Bronchial epithelial cell (primary cell): ENCODE results near the gene EPN1. TPM values are rescaled to one million over a fixed set of nuclear protein-coding genes. Genes with fewer than 3 reads are reported as not detected.
"Not testable (repeated sequence)": the region's sequence is repeated elsewhere in the genome, so short reads cannot be mapped to it uniquely, and the experiment has no call there.

Source experiments
- DNase-seq: peaks from one replicate; pipeline ENCODE4 v3.0.0-alpha.2; 2010; ENCODE audit warnings: low read depth
- FAIRE-seq: peaks from 2 replicates; lab custom pipeline; 2011; peaks lifted over from hg19 to GRCh38; lab: Jason Lieb, UNC
- H3K27me3 ChIP-seq: 2 replicates; pipeline ENCODE4 v1.5.1; 2011; ENCODE audit warnings: low read length; ENCODE audit not compliant: control insufficient read depth, insufficient read depth
- H3K36me3 ChIP-seq: 2 replicates; pipeline ENCODE4 v1.5.1; 2011; ENCODE audit warnings: low read length; ENCODE audit not compliant: control insufficient read depth, insufficient read depth
- H3K4me3 ChIP-seq: 2 replicates; pipeline ENCODE4 v1.5.1; 2011; ENCODE audit warnings: mild to moderate bottlenecking, low read depth, low read length, control low read depth
- total RNA-seq: library from RNA; depleted of rRNA; stranded (reverse); fragments of >200 nt; gene quantifications from 2 replicates; pipeline ENCODE4 v1.2.1, GENCODE V29; 2014
- TF ChIP-seq, protein P1 (sequence below): IDR thresholded peaks from 2 replicates; pipeline ENCODE4 v1.5.1; 2011; ENCODE audit warnings: mild to moderate bottlenecking, moderate library complexity, low read length, control low read depth, inconsistent platforms; ENCODE audit not compliant: insufficient read depth, severe bottlenecking

Gene EPN1
- total RNA-seq, 1 donor from 2014 or later = 28.2 TPM

GRCh38 chr19:55717251-55717650, 42.2 kb downstream of the EPN1 start:
- TF ChIP-seq, protein P1, sequence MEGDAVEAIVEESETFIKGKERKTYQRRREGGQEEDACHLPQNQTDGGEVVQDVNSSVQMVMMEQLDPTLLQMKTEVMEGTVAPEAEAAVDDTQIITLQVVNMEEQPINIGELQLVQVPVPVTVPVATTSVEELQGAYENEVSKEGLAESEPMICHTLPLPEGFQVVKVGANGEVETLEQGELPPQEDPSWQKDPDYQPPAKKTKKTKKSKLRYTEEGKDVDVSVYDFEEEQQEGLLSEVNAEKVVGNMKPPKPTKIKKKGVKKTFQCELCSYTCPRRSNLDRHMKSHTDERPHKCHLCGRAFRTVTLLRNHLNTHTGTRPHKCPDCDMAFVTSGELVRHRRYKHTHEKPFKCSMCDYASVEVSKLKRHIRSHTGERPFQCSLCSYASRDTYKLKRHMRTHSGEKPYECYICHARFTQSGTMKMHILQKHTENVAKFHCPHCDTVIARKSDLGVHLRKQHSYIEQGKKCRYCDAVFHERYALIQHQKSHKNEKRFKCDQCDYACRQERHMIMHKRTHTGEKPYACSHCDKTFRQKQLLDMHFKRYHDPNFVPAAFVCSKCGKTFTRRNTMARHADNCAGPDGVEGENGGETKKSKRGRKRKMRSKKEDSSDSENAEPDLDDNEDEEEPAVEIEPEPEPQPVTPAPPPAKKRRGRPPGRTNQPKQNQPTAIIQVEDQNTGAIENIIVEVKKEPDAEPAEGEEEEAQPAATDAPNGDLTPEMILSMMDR = no peak
- Histone ChIP-seq H3K4me3 (no peak overlapping the region), H3K27me3 (no peaks in the 10 kb centered on the region), H3K36me3 (no peaks in the 10 kb centered on the region)
- FAIRE-seq (no peak), DNase-seq (no peak)

GRCh38 chr19:55717879-55718711, 43.1 kb downstream of the EPN1 start:
- not testable (repeated sequence) for H3K4me3 ChIP-seq, DNase-seq, H3K36me3 ChIP-seq, H3K27me3 ChIP-seq, FAIRE-seq

DNA sequence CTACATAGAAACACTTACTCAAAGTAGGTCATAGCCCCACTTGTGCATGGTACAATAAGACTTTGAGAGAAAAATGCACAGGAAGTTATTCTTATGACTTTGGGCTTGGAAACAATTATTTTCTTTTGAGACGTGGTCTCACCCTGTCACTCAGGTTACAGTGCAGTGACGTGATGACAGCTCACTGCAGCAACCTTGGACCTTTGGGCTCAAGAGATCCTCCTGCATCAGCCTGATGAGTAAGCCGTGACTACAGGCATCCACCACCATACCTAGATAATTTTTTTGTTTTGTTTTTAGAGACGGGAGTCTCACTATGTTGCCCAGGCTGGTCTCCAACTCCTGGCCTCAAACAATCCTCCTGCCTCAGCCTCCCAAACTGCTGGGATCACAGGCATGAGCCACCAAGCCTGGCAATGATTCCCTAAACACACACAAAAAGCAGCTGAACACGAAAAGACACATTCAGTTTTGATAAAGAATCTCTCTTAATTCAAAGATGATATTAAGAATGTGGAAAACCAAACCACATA, 45.3 kb downstream of the EPN1 start:
- Histone ChIP-seq H3K4me3 (no peak overlapping the region), H3K36me3 (no peaks in the 10 kb centered on the region), H3K27me3 (no peaks in the 10 kb centered on the region)
- no peak for DNase-seq
- TF ChIP-seq, protein P1 = no peak
- no peak for FAIRE-seq

DNA sequence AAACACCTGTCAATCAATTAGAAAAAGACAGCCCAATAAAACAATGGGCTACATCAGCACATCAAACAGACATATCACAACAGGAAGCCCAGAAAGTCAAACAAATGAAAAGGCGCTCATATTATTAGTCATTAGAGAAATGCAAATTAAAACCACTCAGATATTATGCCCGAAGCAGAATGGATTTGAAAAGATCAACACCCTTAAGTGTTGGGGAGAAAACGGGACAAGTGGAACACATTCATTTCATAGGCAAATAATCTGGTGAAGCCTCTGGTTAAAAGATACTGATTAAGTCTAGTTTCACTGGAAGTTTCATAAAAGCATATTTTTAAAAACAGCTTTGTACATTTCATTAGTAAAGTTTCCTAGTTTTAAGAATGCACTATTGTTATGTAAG, 45.8 kb downstream of the EPN1 start:
- no peak for DNase-seq
- H3K4me3 ChIP-seq = no peak overlapping the region
- TF ChIP-seq, protein P1 = no peak
- no peaks in the 10 kb centered on the region for H3K36me3 ChIP-seq
- FAIRE-seq = no peak
- no peaks in the 10 kb centered on the region for H3K27me3 ChIP-seq

DNA sequence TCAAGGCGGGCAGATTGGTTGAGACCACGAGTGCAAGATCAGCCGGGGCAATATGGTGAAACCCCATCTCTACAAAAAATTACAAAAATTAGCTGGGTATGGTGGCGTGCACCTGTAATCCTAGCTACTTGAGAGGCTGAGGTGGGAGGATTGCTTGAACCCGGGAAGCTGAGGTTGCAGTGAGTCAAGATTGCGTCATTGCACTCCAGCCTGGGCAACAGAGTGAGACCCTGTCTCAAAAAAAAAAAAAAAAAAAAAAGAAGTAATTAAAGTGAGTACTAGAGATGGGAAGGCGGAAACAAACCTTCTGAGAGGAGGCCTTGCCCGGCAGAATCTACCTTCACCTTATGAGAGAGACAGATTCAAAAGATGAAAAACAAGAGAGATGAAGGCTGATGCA, 48.5 kb downstream of the EPN1 start:
- FAIRE-seq (no peak), DNase-seq (no peak)
- H3K27me3 ChIP-seq = no peaks in the 10 kb centered on the region
- no peak overlapping the region for H3K4me3 ChIP-seq
- H3K36me3 ChIP-seq = no peaks in the 10 kb centered on the region
- TF ChIP-seq, protein P1 = no peak

GRCh38 chr19:55730378-55730777, 55.4 kb downstream of the EPN1 start:
- not testable (repeated sequence) for H3K36me3 ChIP-seq, H3K27me3 ChIP-seq, FAIRE-seq, DNase-seq, H3K4me3 ChIP-seq
